ENCODE results near the gene MS4A6E.

The MS4A6E gene

GRCh38 chr11:60332846-60333245 is 5.8 kb downstream of the MS4A6E start:
- TF ChIP-seq POLR2AphosphoS5 (IDR thresholded peaks at IDR 0.05; ENCODE audit: low read depth, low read length) (no peak), FOXP2 (optimal IDR thresholded peaks at IDR 0.05; ENCODE audit: borderline replicate concordance, extremely low read depth, extremely low read length, insufficient read depth) (no peak), REST (IDR thresholded peaks at IDR 0.05; ENCODE audit: insufficient read depth in 1 of 2, low read depth in 2 of 2, low read length in 2 of 2) (no peak), SIN3A (IDR thresholded peaks at IDR 0.05; ENCODE audit: borderline replicate concordance, insufficient read depth, low read length) (no peak), TAF1 (IDR thresholded peaks at IDR 0.05; ENCODE audit: borderline replicate concordance, insufficient read depth, low read length) (no peak)

- TF ChIP-seq TAF1 (IDR thresholded peaks at IDR 0.05; ENCODE audit: borderline replicate concordance, insufficient read depth, low read length) (no peak), SIN3A (IDR thresholded peaks at IDR 0.05; ENCODE audit: borderline replicate concordance, insufficient read depth, low read length) (no peak), REST (IDR thresholded peaks at IDR 0.05; ENCODE audit: insufficient read depth in 1 of 2, low read depth in 2 of 2, low read length in 2 of 2) (no peak), POLR2AphosphoS5 (IDR thresholded peaks at IDR 0.05; ENCODE audit: low read depth, low read length) (no peak), FOXP2 (optimal IDR thresholded peaks at IDR 0.05; ENCODE audit: borderline replicate concordance, extremely low read depth, extremely low read length, insufficient read depth) (no peak)
Measured at GRCh38 chr11:60334005-60334620, 7.1 kb downstream of the MS4A6E start.

- TF ChIP-seq TAF1 (IDR thresholded peaks at IDR 0.05; ENCODE audit: borderline replicate concordance, insufficient read depth, low read length) (no peak), REST (IDR thresholded peaks at IDR 0.05; ENCODE audit: insufficient read depth in 1 of 2, low read depth in 2 of 2, low read length in 2 of 2) (no peak), FOXP2 (optimal IDR thresholded peaks at IDR 0.05; ENCODE audit: borderline replicate concordance, extremely low read depth, extremely low read length, insufficient read depth) (no peak), POLR2AphosphoS5 (IDR thresholded peaks at IDR 0.05; ENCODE audit: low read depth, low read length) (no peak), SIN3A (IDR thresholded peaks at IDR 0.05; ENCODE audit: borderline replicate concordance, insufficient read depth, low read length) (no peak)
Measured at GRCh38 chr11:60336767-60337391, 9.8 kb downstream of the MS4A6E start.

- no peak for TF ChIP-seq TAF1 (IDR thresholded peaks at IDR 0.05; ENCODE audit: borderline replicate concordance, insufficient read depth, low read length)
- no peak for TF ChIP-seq SIN3A (IDR thresholded peaks at IDR 0.05; ENCODE audit: borderline replicate concordance, insufficient read depth, low read length)
- no peak for TF ChIP-seq REST (IDR thresholded peaks at IDR 0.05; ENCODE audit: insufficient read depth in 1 of 2, low read depth in 2 of 2, low read length in 2 of 2)
- no peak for TF ChIP-seq POLR2AphosphoS5 (IDR thresholded peaks at IDR 0.05; ENCODE audit: low read depth, low read length)
- no peak for TF ChIP-seq FOXP2 (optimal IDR thresholded peaks at IDR 0.05; ENCODE audit: borderline replicate concordance, extremely low read depth, extremely low read length, insufficient read depth)
Measured at GRCh38 chr11:60338053-60338452, 11.0 kb downstream of the MS4A6E start.

Data from PFSK-1 (cell line).